K562 (cell line): ENCODE data around the gene NRG3. TPM values are rescaled to one million over a fixed set of nuclear protein-coding genes. Genes with fewer than 3 reads are reported as not detected.

ENCODE experiments used
- ATAC-seq: fragments of 200-7000 bp; cut with Tn5 transposase; 3 replicates; pipeline ENCODE4 v1.9.1; 2020; ENCODE audit warnings: moderate library complexity
- BruUV-seq: library from RNA; stranded (reverse); fragments of 400-500 nt; replicated peaks from 2 replicates; lab custom pipeline; 2021; lab: Mats Ljungman, UMichigan
- CTCF ChIA-PET: fragments of 300-600 bp; formaldehyde crosslinking; extraction: SDS; loops from one replicate; lab custom pipeline; 2021; ENCODE audit warnings: low intra/inter-chr PET ratio; lab: Yijun Ruan, JAX
- POLR2A ChIA-PET: fragments of 300-600, 350-650 bp; sonication (Branson Sonifier 250); formaldehyde crosslinking; extraction: SDS; loops from one replicate; lab custom pipeline; 2021; ENCODE audit warnings: antibody characterized with exemption, inconsistent platforms; lab: Yijun Ruan, JAX
- DNase-seq, 4 experiments: peaks; one replicate each; pipeline versions ENCODE4 v3.0.0 to v3.0.0-alpha.2; 2011 to 2018; ENCODE audit warnings: low spot score in 3 of 4, mixed read lengths in 3 of 4; ENCODE audit errors: extremely low read depth in 1 of 4
- FAIRE-seq: peaks from 2 replicates; lab custom pipeline; 2011; peaks lifted over from hg19 to GRCh38; lab: Jason Lieb, UNC
- H2AFZ ChIP-seq: 2 replicates; pipeline ENCODE4 v1.6.0; 2011; ENCODE audit warnings: low read depth, low read length, control low read depth, inconsistent platforms
- H3K27ac ChIP-seq: fragments of 200-600 bp; 3 replicates; pipeline ENCODE4 v1.8.0; 2011; ENCODE audit warnings: low read depth, mild to moderate bottlenecking, control low read depth, inconsistent platforms, low read length, moderate library complexity, mixed read lengths; ENCODE audit errors: extremely low read depth
- H3K27me3 ChIP-seq, 2 experiments: fragments of 300-600 bp in 1 of 2; 2 replicates in 1 of 2; 3 replicates in 1 of 2; pipeline versions ENCODE4 v1.6.0 to v1.8.0; 2011; ENCODE audit warnings: inconsistent platforms in 2 of 2, low read length in 2 of 2, mild to moderate bottlenecking in 1 of 2, mixed read lengths in 1 of 2, moderate library complexity in 1 of 2; ENCODE audit not compliant: control insufficient read depth in 2 of 2, insufficient read depth in 2 of 2
- H3K36me3 ChIP-seq: fragments of 300-600 bp; 3 replicates; pipeline ENCODE4 v1.8.0; 2011; ENCODE audit warnings: mild to moderate bottlenecking, low read length, inconsistent platforms; ENCODE audit not compliant: control insufficient read depth, insufficient read depth
- H3K4me1 ChIP-seq, 2 experiments: fragments of 200-600 bp in 1 of 2; replicated peaks in 1 of 2; 2 replicates in 1 of 2; 3 replicates in 1 of 2; pipeline versions ENCODE4 v1.5.1 to v1.8.0; 2011; ENCODE audit warnings: inconsistent platforms in 2 of 2, low read length in 2 of 2, mild to moderate bottlenecking in 1 of 2, mixed read lengths in 1 of 2, moderate library complexity in 1 of 2; ENCODE audit not compliant: control insufficient read depth in 2 of 2, insufficient read depth in 2 of 2
- H3K4me2 ChIP-seq: 2 replicates; pipeline ENCODE4 v1.6.1; 2011; ENCODE audit warnings: low read length, control low read depth, inconsistent platforms, mixed read lengths; ENCODE audit not compliant: insufficient read depth
- H3K4me3 ChIP-seq: fragments of 200-600 bp; sonication (generic), shearing (Covaris generic); 2 replicates; pipeline ENCODE4 v1.5.1; 2016; ENCODE audit warnings: control low read depth, inconsistent platforms
- H3K79me2 ChIP-seq: fragments of 200-600 bp; 3 replicates; pipeline ENCODE4 v1.8.0; 2011; ENCODE audit warnings: low read length, inconsistent platforms; ENCODE audit not compliant: control insufficient read depth, insufficient read depth
- H3K9ac ChIP-seq, 2 experiments: 2 replicates each; pipeline versions ENCODE4 v1.6.0 to v1.6.1; 2011; ENCODE audit warnings: low read depth in 2 of 2, low read length in 2 of 2, control low read depth in 1 of 2, inconsistent platforms in 1 of 2, mild to moderate bottlenecking in 1 of 2, mixed read lengths in 1 of 2; ENCODE audit not compliant: insufficient read depth in 1 of 2
- H3K9me1 ChIP-seq: one replicate; pipeline ENCODE4 v1.6.0; 2011; ENCODE audit warnings: inconsistent platforms, mild to moderate bottlenecking, low read length, moderate library complexity; ENCODE audit not compliant: control insufficient read depth, insufficient read depth
- H3K9me3 ChIP-seq: replicated peaks from 2 replicates; pipeline ENCODE4 v1.5.1; 2011; ENCODE audit warnings: low read depth, low read length, inconsistent platforms; ENCODE audit not compliant: control insufficient read depth, insufficient read depth
- H4K20me1 ChIP-seq: replicated peaks from 2 replicates; pipeline ENCODE4 v1.6.1; 2011; ENCODE audit warnings: low read length, inconsistent platforms, mixed read lengths; ENCODE audit not compliant: control insufficient read depth, insufficient read depth
- BRF1 ChIP-seq: IDR thresholded peaks from 3 replicates; pipeline ENCODE4 v1.6.1; 2011; ENCODE audit warnings: borderline replicate concordance, mild to moderate bottlenecking; ENCODE audit not compliant: insufficient read length; ENCODE audit errors: extremely low read depth
- CEBPZ ChIP-seq: fragments of 150-350 bp; IDR thresholded peaks from 2 replicates; pipeline ENCODE4 v1.6.1; 2014; ENCODE audit warnings: low read depth, mild to moderate bottlenecking, low read length, borderline replicate concordance
- THRB ChIP-seq: fragments of 450-650 bp; formaldehyde crosslinking; conservative IDR thresholded peaks from 2 replicates; pipeline ENCODE4 v1.4.0; 2022; ENCODE audit warnings: mild to moderate bottlenecking, missing genetic modification characterization
- ZNF282 ChIP-seq: sonication (generic); formaldehyde crosslinking; IDR thresholded peaks from 2 replicates; pipeline ENCODE4 v1.8.1; 2023; ENCODE audit warnings: missing genetic modification reagents
- WGBS: fragments of 100-300 bp; shearing (Covaris generic); methylation state at CpG from one replicate; pipeline ENCODE4 v1.1.6; 2016; ENCODE audit warnings: low coverage, mixed read lengths; ENCODE audit not compliant: insufficient coverage; ENCODE audit errors: missing lambda C conversion rate; 5-methylcytosine and 5-hydroxymethylcytosine counted together
- in situ Hi-C: fragments of 300-500 bp; cut with MboI; formaldehyde crosslinking; loops from 4 replicates; pipeline ENCODE4 v1.15.0; 2018; ENCODE audit warnings: inconsistent platforms, mixed read lengths
- intact Hi-C: fragments of 100-400 bp; cut with micrococcal nuclease; formaldehyde crosslinking; loops from 2 replicates; pipeline ENCODE4 v1.14.2; 2022
- polyA plus RNA-seq, 8 experiments: library from polyadenylated mRNA; depleted of rRNA in 4 of 8; stranded (reverse) in 5 of 8; unstranded in 3 of 8; fragments of >200 nt; fragmentation: Nextera tagmentation in 2 of 8; fragmentation: Illumina TruSeq in 1 of 8; extraction: Ambion mirVana in 2 of 8; extraction: Trizol in 1 of 8; gene quantifications; 2 replicates each; pipeline versions ENCODE4 v1.2.1 to v1.2.3, GENCODE V29; 2011 to 2014; ENCODE audit warnings: inconsistent platforms in 1 of 8, missing spikeins in 1 of 8
- total RNA-seq, 7 experiments: library from RNA; depleted of rRNA in 6 of 7; stranded (reverse); fragments of >200 nt in 6 of 7; fragmentation: Illumina TruSeq in 2 of 7; extraction: Trizol in 2 of 7; gene quantifications; 2 replicates each; pipeline versions ENCODE4 v1.2.1 to v1.2.3, GENCODE V29; 2011 to 2021; ENCODE audit warnings: low replicate concordance in 1 of 7

Gene NRG3
- total and polyA plus RNA-seq, 9 of the 15 experiments (the other 6 are each of a cell fraction or from before 2014, with no cell fraction given): not detected

- ATAC-seq (no peak), FAIRE-seq (no peak), DNase-seq (no peak)
- intact Hi-C loops: no loop called here
- Histone ChIP-seq H3K9me1 (no peaks in the 10 kb centered on the region), H4K20me1 (no peaks in the 10 kb centered on the region), H3K4me2 (no peak overlapping the region), H2AFZ (no peak overlapping the region), H3K9me3 (peaks cover 2% of the 10 kb centered on the region; the same call in 1 of the 2 replicates), H3K9ac (no peak overlapping the region)
- CTCF ChIA-PET: no interaction called here
- 3% methylated on average over 3 of the region's 3 CpGs for WGBS
- no TSS peak for BruUV-seq
- TF ChIP-seq ZNF282 (no peak), BRF1 (no peak), THRB (CRISPR knock-in tag) (no peak), CEBPZ (no peak)
- TF ChIP-seq, all 486 proteins: peak for 0
- Histone ChIP-seq H3K27ac (no peak overlapping the region), H3K4me3 (no peak overlapping the region), H3K36me3 (no peaks in the 10 kb centered on the region), H3K79me2 (no peaks in the 10 kb centered on the region), H3K27me3 (no peaks in the 10 kb centered on the region), H3K4me1 (no peaks in the 10 kb centered on the region)
- in situ Hi-C loops: no loop called here
- POLR2A ChIA-PET: no interaction called here
Measured at GRCh38 chr10:82535457-82535856, 660.5 kb downstream of the NRG3 start.
